Fibroblast of lung (primary cell): ENCODE data around the gene CAMTA1. TPM values are rescaled to one million over a fixed set of nuclear protein-coding genes. Genes with fewer than 3 reads are reported as not detected.

ENCODE experiments used
- DNase-seq, 2 donors: peaks; one replicate each; pipeline versions ENCODE4 v3.0.0 to v3.0.0-alpha.2; 2010; ENCODE audit warnings: low read depth in 2 of 2
- H2AFZ ChIP-seq: 2 replicates; pipeline ENCODE4 v1.5.1; 2012; ENCODE audit warnings: low read length, control low read depth, inconsistent platforms
- H3K27ac ChIP-seq: 2 replicates; pipeline ENCODE4 v1.5.1; 2011; ENCODE audit warnings: low read length, control low read depth; ENCODE audit not compliant: insufficient read depth
- H3K27me3 ChIP-seq: 2 replicates; pipeline ENCODE4 v1.5.1; 2011; ENCODE audit warnings: mild to moderate bottlenecking, low read length; ENCODE audit not compliant: control insufficient read depth, insufficient read depth
- H3K36me3 ChIP-seq: 2 replicates; pipeline ENCODE4 v1.5.1; 2011; ENCODE audit warnings: low read length; ENCODE audit not compliant: control insufficient read depth, insufficient read depth
- H3K4me1 ChIP-seq: 2 replicates; pipeline ENCODE4 v1.5.1; 2011; ENCODE audit warnings: low read length; ENCODE audit not compliant: control insufficient read depth, insufficient read depth; ENCODE audit errors: extremely low read depth
- H3K4me2 ChIP-seq: 2 replicates; pipeline ENCODE4 v1.5.1; 2011; ENCODE audit warnings: low read length, control low read depth; ENCODE audit not compliant: insufficient read depth; ENCODE audit errors: extremely low read depth
- H3K4me3 ChIP-seq, 4 experiments: fragments of 200-600 bp in 1 of 4; sonication (generic) in 1 of 4; replicated peaks in 1 of 4; 2 replicates each; pipeline ENCODE4 v1.5.1; 2011 to 2016; ENCODE audit warnings: low read length in 4 of 4, low read depth in 3 of 4, mild to moderate bottlenecking in 3 of 4, control low read depth in 2 of 4, inconsistent platforms in 1 of 4, mixed read lengths in 1 of 4; ENCODE audit not compliant: insufficient read depth in 1 of 4; ENCODE audit errors: control extremely low read depth in 1 of 4
- H3K79me2 ChIP-seq: 2 replicates; pipeline ENCODE4 v1.5.1; 2012; ENCODE audit warnings: mild to moderate bottlenecking, low read length, inconsistent platforms; ENCODE audit not compliant: control insufficient read depth, insufficient read depth
- H3K9ac ChIP-seq: 2 replicates; pipeline ENCODE4 v1.5.1; 2011; ENCODE audit warnings: mild to moderate bottlenecking, low read length, control low read depth; ENCODE audit not compliant: insufficient read depth
- H3K9me3 ChIP-seq: 2 replicates; pipeline ENCODE4 v1.5.1; 2012; ENCODE audit warnings: low read depth, low read length; ENCODE audit not compliant: control insufficient read depth, insufficient read depth
- H4K20me1 ChIP-seq: 2 replicates; pipeline ENCODE4 v1.5.1; 2011; ENCODE audit warnings: low read length; ENCODE audit not compliant: control insufficient read depth, insufficient read depth; ENCODE audit errors: extremely low read depth
- CTCF ChIP-seq, 2 donors: IDR thresholded peaks in 1 of 2; conservative IDR thresholded peaks in 1 of 2; 1 replicate in 1 of 2; 2 replicates in 1 of 2; pipeline ENCODE4 v1.5.1; 2011 to 2012; ENCODE audit warnings: low read length in 2 of 2, control low read depth in 1 of 2, inconsistent platforms in 1 of 2, low read depth in 1 of 2, mild to moderate bottlenecking in 1 of 2
- EZH2 ChIP-seq: IDR thresholded peaks from 2 replicates; pipeline ENCODE4 v1.5.1; 2012; ENCODE audit warnings: low read length, control low read depth, mild to moderate bottlenecking; ENCODE audit errors: missing control alignments
- polyA plus RNA-seq, 2 donors: library from polyadenylated mRNA; depleted of rRNA in 1 of 2; stranded (reverse) in 1 of 2; unstranded in 1 of 2; fragments of >200 nt; gene quantifications; 2 replicates each; pipeline ENCODE4 v1.2.1, GENCODE V29; 2011 to 2012; ENCODE audit warnings: missing spikeins in 1 of 2
- total RNA-seq: library from RNA; depleted of rRNA; stranded (reverse); fragments of >200 nt; gene quantifications from 2 replicates; pipeline ENCODE4 v1.2.1, GENCODE V29; 2014

Gene CAMTA1
- total and polyA plus RNA-seq, 2 donors (not counting 1 experiment from before 2014, with no cell fraction given): 47.6 to 86.0 TPM

- Histone ChIP-seq H4K20me1 (no peaks in the 10 kb centered on the region), H3K36me3 (no peaks in the 10 kb centered on the region), H3K4me3 (no peak overlapping the region), H3K9ac (no peak overlapping the region), H3K9me3 (no peaks in the 10 kb centered on the region), H3K27ac (no peak overlapping the region), H3K79me2 (no peaks in the 10 kb centered on the region), H2AFZ (no peak overlapping the region), H3K4me2 (no peak overlapping the region), H3K27me3 (no peaks in the 10 kb centered on the region), H3K4me1 (peaks cover 9% of the 10 kb centered on the region)
- peak in 1 of 2 donors; percentile 40 for DNase-seq
- TF ChIP-seq EZH2 (no peak), CTCF (conservative IDR thresholded peaks at IDR 0.05 in 1 of 2, IDR thresholded peaks at IDR 0.05 in 1 of 2; ENCODE audit: low read depth in 1 of 2, low read length in 2 of 2) (no peak)
Measured at GRCh38 chr1:7387053-7387927, 602.0 kb downstream of the CAMTA1 start.

DNA sequence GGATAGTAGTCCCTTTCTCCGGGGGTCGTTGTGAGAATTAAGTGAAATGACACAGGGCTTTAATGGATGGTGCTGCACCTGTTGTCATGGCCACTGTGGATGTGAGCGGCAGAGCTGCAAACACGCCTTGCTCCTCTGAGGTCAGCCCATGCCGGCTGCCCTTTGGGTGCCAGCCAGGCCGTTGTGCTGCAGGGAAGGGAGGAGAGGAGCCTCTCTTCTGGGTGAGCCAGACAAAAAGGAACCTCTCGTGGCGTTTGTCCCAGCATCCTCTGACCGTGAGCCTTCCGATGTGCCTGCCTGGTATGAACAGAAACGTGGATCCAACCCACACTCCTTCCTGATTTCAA, 602.9 kb downstream of the CAMTA1 start:
- Histone ChIP-seq H3K9ac (no peak overlapping the region), H3K4me3 (no peak overlapping the region), H3K27me3 (no peaks in the 10 kb centered on the region), H3K9me3 (no peaks in the 10 kb centered on the region), H3K79me2 (no peaks in the 10 kb centered on the region), H3K4me2 (no peak overlapping the region), H3K4me1 (peaks cover 9% of the 10 kb centered on the region), H2AFZ (no peak overlapping the region), H4K20me1 (no peaks in the 10 kb centered on the region), H3K27ac (no peak overlapping the region), H3K36me3 (no peaks in the 10 kb centered on the region)
- no peak for DNase-seq
- TF ChIP-seq CTCF (conservative IDR thresholded peaks at IDR 0.05 in 1 of 2, IDR thresholded peaks at IDR 0.05 in 1 of 2; ENCODE audit: low read depth in 1 of 2, low read length in 2 of 2): no peak
- no peak for TF ChIP-seq EZH2

DNA sequence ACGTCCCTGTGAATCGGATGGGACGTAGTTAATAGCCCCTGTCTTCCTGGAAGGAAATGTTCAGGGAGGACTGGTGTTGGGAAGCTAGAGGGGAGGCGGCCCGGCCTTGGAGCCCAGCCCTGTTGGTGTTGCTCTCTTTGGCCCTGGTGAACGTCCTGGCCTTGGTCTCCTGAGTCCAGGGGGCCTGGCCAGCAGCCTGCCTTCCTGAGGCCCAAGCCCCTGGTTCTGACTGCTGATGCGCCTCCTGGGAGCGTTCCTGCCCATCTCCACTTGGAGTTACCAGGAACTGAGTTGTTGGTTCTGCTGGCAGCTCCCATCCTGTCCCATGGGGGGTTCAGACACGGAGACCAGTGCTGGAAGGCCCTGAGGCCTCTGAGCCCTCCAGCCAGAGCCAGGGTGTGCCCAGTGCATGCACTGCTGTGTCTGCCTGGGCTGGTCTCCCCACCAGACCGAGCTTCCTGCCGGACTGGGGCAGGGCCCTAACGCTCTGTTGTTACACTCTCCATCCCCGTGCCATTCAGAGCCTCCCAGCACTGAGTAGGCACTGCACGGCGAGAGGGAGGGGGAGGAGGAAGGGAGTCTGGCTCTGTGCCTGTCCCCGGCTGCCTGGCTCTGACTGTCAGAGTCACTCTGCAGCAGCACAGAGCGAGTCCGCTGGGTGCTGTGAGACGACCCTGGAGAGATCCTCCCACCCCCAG, 603.4 kb downstream of the CAMTA1 start:
- peak overlapping the region; percentile 38 for H2AFZ ChIP-seq
- no peaks in the 10 kb centered on the region for H3K27me3 ChIP-seq
- peaks cover 9% of the 10 kb centered on the region for H3K4me1 ChIP-seq
- H3K9me3 ChIP-seq: no peaks in the 10 kb centered on the region
- no peak for TF ChIP-seq CTCF (conservative IDR thresholded peaks at IDR 0.05 in 1 of 2, IDR thresholded peaks at IDR 0.05 in 1 of 2; ENCODE audit: low read depth in 1 of 2, low read length in 2 of 2)
- TF ChIP-seq EZH2: no peak
- no peak overlapping the region for H3K4me2 ChIP-seq
- no peaks in the 10 kb centered on the region for H3K79me2 ChIP-seq
- H3K27ac ChIP-seq: peak overlapping the region; percentile 36
- peak; percentile 22 to 47 for DNase-seq
- H3K4me3 ChIP-seq: no peak overlapping the region
- no peaks in the 10 kb centered on the region for H4K20me1 ChIP-seq
- H3K36me3 ChIP-seq: no peaks in the 10 kb centered on the region
- peak overlapping the region; percentile 16 for H3K9ac ChIP-seq
